NCI-H146 treated with DMSO at 0.1 percent for 48 hours (cell line): ENCODE results near the gene VAMP1.
"Not testable (repeated sequence)": the region's sequence is repeated elsewhere in the genome, so short reads cannot be mapped to it uniquely, and the experiment has no call there.

Experiments
- DNase-seq: peaks from one replicate; lab custom pipeline; 2025; ENCODE audit not compliant: unreplicated experiment; lab: John Stamatoyannopoulos, UW

The VAMP1 gene

GRCh38 chr12:6451348-6452244 lies 18.9 kb downstream of the VAMP1 start, which contains the start of gene TAPBPL:
Gene TAPBPL (plus strand): TSS chr12:6452042. CDS start chr12:6452249, 207 bp downstream.
- DNase-seq = peak; percentile 99

DNA sequence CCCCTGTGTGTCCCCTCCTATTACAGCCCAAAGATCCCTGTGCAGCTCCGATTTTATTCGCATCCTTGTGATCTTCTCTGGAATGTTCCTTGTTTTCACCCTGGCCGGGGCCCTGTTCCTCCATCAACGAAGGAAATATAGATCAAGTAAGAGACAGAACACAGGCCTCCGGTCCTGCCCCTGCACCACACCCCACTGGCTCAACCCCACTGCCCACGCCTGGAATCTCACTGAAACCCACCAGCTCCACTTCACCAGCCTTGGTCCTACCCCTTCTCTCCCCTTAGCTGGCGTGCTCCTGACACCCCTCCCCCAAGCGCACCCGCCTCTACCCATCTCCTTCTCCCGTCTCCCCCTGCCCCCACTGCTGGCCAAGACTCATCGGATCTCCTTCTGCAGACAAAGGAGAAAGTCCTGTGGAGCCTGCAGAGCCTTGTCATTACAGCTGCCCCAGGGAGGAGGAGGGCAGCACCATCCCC lies 19.6 kb downstream of the VAMP1 start:
- no peak for DNase-seq

GRCh38 chr12:6450091-6450868 lies 20.2 kb downstream of the VAMP1 start:
- no peak for DNase-seq

DNA sequence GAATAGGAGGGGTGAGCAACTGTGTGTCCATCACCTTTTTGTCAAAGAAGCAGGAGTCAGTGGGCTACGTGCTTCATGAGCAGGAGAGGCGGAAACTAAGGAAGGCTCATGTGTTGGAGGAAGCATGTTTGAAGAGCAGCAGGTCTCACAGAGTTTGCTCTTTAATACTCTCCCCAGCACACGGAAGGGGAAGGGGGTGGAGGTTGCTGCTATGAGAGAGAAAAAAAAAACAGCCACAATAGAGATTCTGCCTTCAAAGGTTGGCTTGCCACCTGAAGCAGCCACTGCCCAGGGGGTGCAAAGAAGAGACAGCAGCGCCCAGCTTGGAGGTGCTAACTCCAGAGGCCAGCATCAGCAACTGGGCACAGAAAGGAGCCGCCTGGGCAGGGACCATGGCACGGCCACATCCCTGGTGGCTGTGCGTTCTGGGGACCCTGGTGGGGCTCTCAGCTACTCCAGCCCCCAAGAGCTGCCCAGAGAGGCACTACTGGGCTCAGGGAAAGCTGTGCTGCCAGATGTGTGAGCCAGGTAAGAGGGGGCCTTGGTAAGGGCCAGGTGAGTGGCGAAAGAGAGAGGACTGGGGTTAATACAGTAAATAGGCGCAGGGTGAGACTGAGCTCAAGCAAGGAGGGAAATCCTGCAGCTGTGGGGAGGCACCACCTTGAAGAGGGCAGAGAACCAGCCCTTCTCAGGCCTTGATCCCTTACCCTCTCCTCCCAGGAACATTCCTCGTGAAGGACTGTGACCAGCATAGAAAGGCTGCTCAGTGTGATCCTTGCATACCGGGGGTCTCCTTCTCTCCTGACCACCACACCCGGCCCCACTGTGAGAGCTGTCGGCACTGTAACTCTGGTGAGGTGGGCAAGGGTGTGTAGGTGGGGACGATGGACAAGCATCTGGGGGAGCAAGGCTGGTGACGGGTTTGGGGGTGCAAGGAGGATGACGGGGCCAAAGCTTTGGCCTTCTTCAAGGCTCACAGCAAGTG lies 25.5 kb downstream of the VAMP1 start, which contains the start of gene CD27:
CD27 (plus strand) TSS at position 252 of the 985 bp plus-strand sequence; CDS start at position 393, 141 bp downstream.
- DNase-seq = no peak

- no peak for DNase-seq
Measured at GRCh38 chr12:6444031-6444430, 26.4 kb downstream of the VAMP1 start.

DNA sequence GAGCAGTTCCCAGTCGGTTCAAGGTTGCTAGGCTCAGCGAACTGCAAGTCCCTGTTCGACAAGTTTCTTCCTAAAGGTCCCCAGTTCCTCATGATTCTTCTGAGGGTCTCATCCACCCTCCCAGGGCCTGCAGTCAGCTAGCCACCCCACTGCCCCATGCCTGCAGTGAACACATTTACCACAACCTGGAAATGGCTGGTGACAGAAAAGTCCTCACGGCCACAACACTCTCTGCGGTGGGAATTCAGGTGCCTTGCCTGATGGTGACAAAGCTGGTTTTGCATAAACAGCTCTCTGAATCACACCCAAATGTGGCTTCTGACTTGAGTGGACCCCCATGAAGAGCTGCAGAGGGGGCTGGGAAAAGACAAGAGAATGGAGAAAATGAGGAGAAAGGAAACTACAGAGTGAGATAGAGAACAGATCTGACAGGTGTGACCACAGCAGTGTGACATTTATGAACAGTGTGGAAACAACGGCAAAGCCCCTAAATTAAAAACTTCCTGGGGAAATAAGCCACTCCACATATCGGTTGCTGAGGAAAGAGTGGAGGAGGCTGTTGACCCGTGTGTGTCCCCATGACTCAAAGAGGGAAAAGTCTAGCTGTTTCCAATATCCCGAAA lies 27.0 kb downstream of the VAMP1 start:
- DNase-seq = no peak

- no peak for DNase-seq
Measured at GRCh38 chr12:6442836-6443235, 27.6 kb downstream of the VAMP1 start.

GRCh38 chr12:6440391-6440790 lies 30.1 kb downstream of the VAMP1 start:
- DNase-seq = no peak

GRCh38 chr12:6438345-6438744 lies 32.1 kb downstream of the VAMP1 start:
- DNase-seq = no peak

GRCh38 chr12:6437586-6437985 lies 32.9 kb downstream of the VAMP1 start:
- DNase-seq = no peak

GRCh38 chr12:6435961-6436715 lies 34.3 kb downstream of the VAMP1 start:
- no peak for DNase-seq

GRCh38 chr12:6434205-6435140 lies 36.0 kb downstream of the VAMP1 start:
- no peak for DNase-seq

- no peak for DNase-seq
Measured at GRCh38 chr12:6432991-6433390, 37.5 kb downstream of the VAMP1 start.

- DNase-seq = peak; percentile 42
Measured at GRCh38 chr12:6430124-6430989, 40.1 kb downstream of the VAMP1 start.

DNA sequence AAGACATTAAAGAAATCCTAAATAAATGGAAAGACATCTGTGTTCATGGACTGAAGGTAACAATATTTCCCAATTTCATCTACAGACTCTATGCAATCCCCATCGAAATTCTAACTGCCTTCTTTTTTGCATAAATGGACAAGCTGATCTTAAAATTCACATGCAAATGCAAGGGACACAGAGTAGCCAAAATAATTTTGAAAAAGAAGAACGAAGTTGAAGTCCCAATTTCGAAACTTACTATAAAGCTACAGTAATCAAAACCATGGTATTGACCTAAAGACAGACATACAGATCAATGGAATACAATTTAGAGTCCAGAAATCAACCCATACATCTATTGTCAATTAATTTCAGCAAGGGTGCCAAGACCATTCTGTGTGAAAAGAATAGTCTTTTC lies 42.2 kb downstream of the VAMP1 start:
- DNase-seq = no peak

GRCh38 chr12:6427796-6428195 lies 42.7 kb downstream of the VAMP1 start:
- not testable (repeated sequence) for DNase-seq
